Measurements from ENCODE around the gene SMC3. TPM values are rescaled to one million over a fixed set of nuclear protein-coding genes. Genes with fewer than 3 reads are reported as not detected.

The SMC3 gene
- polyA plus RNA-seq, 1 of the 3 experiments (the other 2 are of a cell fraction): 10.1 TPM

DNA sequence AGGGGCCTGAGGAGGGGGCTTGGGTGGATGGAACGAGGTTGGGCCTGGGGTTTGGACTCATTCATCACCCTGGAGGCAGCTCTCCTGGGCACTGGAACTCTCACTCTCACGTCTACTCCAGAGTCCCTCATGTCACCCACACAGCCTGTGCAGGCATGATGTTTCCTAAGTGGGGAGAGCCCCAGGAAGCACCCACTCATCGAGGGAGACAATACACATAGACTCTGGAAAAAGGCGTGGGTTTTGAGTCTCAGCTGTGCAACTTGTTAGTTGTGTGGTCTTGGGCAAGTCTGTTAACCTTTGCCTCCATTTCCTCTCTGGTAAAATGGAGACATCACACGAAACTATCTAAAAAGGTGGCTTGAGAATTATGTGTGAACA lies 50.7 kb downstream of the SMC3 start:
- Histone ChIP-seq H3K4me3 (ENCODE audit: low read depth in 2 of 2, low read length in 1 of 2) (no peak overlapping the region), H3K9me3 (no peaks in the 10 kb centered on the region), H3K9me2 (no peaks in the 10 kb centered on the region), H3K27me3 (ENCODE audit: insufficient read depth) (no peaks in the 10 kb centered on the region), H3K9ac (no peak overlapping the region), H3K27ac (ENCODE audit: low read depth in 2 of 2, low read length in 1 of 2) (no peak overlapping the region), H3K36me3 (replicated peaks in 1 of 2; ENCODE audit: control insufficient read depth in 1 of 2, insufficient read depth in 2 of 2, low read length in 1 of 2) (no peaks in the 10 kb centered on the region), H3F3A (replicated peaks; ENCODE audit: insufficient read depth) (no peaks in the 10 kb centered on the region), H3K79me2 (ENCODE audit: insufficient read depth) (no peaks in the 10 kb centered on the region), H2AFZ (ENCODE audit: low read depth) (no peak overlapping the region), H3K4me2 (no peak overlapping the region), H4K20me1 (ENCODE audit: insufficient read depth) (no peaks in the 10 kb centered on the region), H3K4me1 (ENCODE audit: control insufficient read depth in 1 of 2, insufficient read depth in 2 of 2, low read depth in 1 of 2, low read length in 1 of 2) (peaks cover 0 to 3% of the 10 kb centered on the region in 2 experiments; a peak in 2 of 4 replicates)
- ChIA-PET CTCF (interaction anchor here (1.0 to 7.4 kb wide), 4 partner anchors 9 to 63 kb away, joined by 3 to 39 read pairs (median 19); no protein-coding TSS in a partner anchor), POLR2A (no interaction called here)
- WGBS (ENCODE audit: low lambda C conversion rate): 54% methylated on average over 5 of the region's 5 CpGs
- TF ChIP-seq, protein P1, sequence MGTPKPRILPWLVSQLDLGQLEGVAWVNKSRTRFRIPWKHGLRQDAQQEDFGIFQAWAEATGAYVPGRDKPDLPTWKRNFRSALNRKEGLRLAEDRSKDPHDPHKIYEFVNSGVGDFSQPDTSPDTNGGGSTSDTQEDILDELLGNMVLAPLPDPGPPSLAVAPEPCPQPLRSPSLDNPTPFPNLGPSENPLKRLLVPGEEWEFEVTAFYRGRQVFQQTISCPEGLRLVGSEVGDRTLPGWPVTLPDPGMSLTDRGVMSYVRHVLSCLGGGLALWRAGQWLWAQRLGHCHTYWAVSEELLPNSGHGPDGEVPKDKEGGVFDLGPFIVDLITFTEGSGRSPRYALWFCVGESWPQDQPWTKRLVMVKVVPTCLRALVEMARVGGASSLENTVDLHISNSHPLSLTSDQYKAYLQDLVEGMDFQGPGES (IDR thresholded peaks at IDR 0.05; ENCODE audit: low read depth, low read length): no peak
- TF ChIP-seq MEF2A (IDR thresholded peaks at IDR 0.05; ENCODE audit: borderline replicate concordance, low read depth) (no peak), TCF12 (IDR thresholded peaks at IDR 0.05) (no peak), JUND (IDR thresholded peaks at IDR 0.05) (no peak), RCOR1 (IDR thresholded peaks at IDR 0.05; ENCODE audit: low read length) (no peak), FOSL2 (IDR thresholded peaks at IDR 0.05; ENCODE audit: borderline replicate concordance, low read depth) (no peak), RFX5 (IDR thresholded peaks at IDR 0.05; ENCODE audit: low read length) (no peak), NRF1 (IDR thresholded peaks at IDR 0.05; ENCODE audit: low read depth, low read length) (no peak), FOXJ3 (CRISPR knock-in tag; IDR thresholded peaks at IDR 0.05) (no peak), CHD2 (IDR thresholded peaks at IDR 0.05; ENCODE audit: low read length, partially characterized antibody) (no peak), RXRA (IDR thresholded peaks at IDR 0.05; ENCODE audit: borderline replicate concordance, low read depth) (no peak), PBX3 (IDR thresholded peaks at IDR 0.05) (no peak), POLR2AphosphoS5 (IDR thresholded peaks at IDR 0.05; ENCODE audit: low read depth, low read length) (no peak), REST (IDR thresholded peaks at IDR 0.05; ENCODE audit: low read depth, low read length) (no peak)
- TF ChIP-seq, protein P2, sequence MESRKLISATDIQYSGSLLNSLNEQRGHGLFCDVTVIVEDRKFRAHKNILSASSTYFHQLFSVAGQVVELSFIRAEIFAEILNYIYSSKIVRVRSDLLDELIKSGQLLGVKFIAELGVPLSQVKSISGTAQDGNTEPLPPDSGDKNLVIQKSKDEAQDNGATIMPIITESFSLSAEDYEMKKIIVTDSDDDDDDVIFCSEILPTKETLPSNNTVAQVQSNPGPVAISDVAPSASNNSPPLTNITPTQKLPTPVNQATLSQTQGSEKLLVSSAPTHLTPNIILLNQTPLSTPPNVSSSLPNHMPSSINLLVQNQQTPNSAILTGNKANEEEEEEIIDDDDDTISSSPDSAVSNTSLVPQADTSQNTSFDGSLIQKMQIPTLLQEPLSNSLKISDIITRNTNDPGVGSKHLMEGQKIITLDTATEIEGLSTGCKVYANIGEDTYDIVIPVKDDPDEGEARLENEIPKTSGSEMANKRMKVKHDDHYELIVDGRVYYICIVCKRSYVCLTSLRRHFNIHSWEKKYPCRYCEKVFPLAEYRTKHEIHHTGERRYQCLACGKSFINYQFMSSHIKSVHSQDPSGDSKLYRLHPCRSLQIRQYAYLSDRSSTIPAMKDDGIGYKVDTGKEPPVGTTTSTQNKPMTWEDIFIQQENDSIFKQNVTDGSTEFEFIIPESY (IDR thresholded peaks at IDR 0.05; ENCODE audit: borderline replicate concordance, low read depth): no peak
- TF ChIP-seq, protein P3, sequence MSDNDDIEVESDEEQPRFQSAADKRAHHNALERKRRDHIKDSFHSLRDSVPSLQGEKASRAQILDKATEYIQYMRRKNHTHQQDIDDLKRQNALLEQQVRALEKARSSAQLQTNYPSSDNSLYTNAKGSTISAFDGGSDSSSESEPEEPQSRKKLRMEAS (IDR thresholded peaks at IDR 0.05; ENCODE audit: low read depth): no peak
- TF ChIP-seq, protein P4, sequence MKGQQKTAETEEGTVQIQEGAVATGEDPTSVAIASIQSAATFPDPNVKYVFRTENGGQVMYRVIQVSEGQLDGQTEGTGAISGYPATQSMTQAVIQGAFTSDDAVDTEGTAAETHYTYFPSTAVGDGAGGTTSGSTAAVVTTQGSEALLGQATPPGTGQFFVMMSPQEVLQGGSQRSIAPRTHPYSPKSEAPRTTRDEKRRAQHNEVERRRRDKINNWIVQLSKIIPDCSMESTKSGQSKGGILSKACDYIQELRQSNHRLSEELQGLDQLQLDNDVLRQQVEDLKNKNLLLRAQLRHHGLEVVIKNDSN (IDR thresholded peaks at IDR 0.05; ENCODE audit: borderline replicate concordance, low read depth): no peak
- no peak for DNase-seq

All from SK-N-SH (cell line).